Mesendoderm (in vitro differentiated cells): ENCODE results near the gene APBA1.

Source experiments
- DNase-seq: peaks from one replicate; pipeline ENCODE4 v3.0.0; 2013
- H2AK5ac ChIP-seq: 2 replicates; pipeline ENCODE4 v1.6.1; 2013; ENCODE audit warnings: low read length, inconsistent platforms
- H2BK120ac ChIP-seq: 2 replicates; pipeline ENCODE4 v1.6.1; 2013; ENCODE audit warnings: low read depth, mild to moderate bottlenecking, low read length, moderate library complexity, mixed read lengths
- H2BK15ac ChIP-seq: replicated peaks from 2 replicates; pipeline ENCODE4 v1.6.1; 2013; ENCODE audit warnings: low read depth, mild to moderate bottlenecking, moderate library complexity
- H2BK5ac ChIP-seq: 2 replicates; pipeline ENCODE4 v1.6.1; 2013; ENCODE audit warnings: low read length, inconsistent platforms
- H3K18ac ChIP-seq: 2 replicates; pipeline ENCODE4 v1.6.1; 2013; ENCODE audit warnings: mild to moderate bottlenecking, low read length, mixed read lengths
- H3K23ac ChIP-seq: one replicate; pipeline ENCODE4 v1.6.1; 2013; ENCODE audit warnings: low read length
- H3K27ac ChIP-seq: 2 replicates; pipeline ENCODE4 v1.5.1; 2013; ENCODE audit warnings: low read depth, mild to moderate bottlenecking, inconsistent platforms, low read length, moderate library complexity
- H3K27me3 ChIP-seq: 2 replicates; pipeline ENCODE4 v1.6.1; 2013; ENCODE audit warnings: low read length, control low read depth, mild to moderate bottlenecking, inconsistent platforms; ENCODE audit not compliant: insufficient read depth, poor library complexity
- H3K36me3 ChIP-seq: 2 replicates; pipeline ENCODE4 v1.6.1; 2013; ENCODE audit warnings: low read length, inconsistent platforms; ENCODE audit not compliant: control insufficient read depth, insufficient read depth
- H3K4ac ChIP-seq: one replicate; pipeline ENCODE4 v1.6.1; 2013; ENCODE audit warnings: low read depth, mild to moderate bottlenecking, low read length, moderate library complexity
- H3K4me1 ChIP-seq: 2 replicates; pipeline ENCODE4 v1.6.1; 2013; ENCODE audit warnings: low read depth, low read length, inconsistent platforms; ENCODE audit not compliant: control insufficient read depth
- H3K4me2 ChIP-seq: 2 replicates; pipeline ENCODE4 v1.6.1; 2013; ENCODE audit warnings: low read length
- H3K4me3 ChIP-seq: 2 replicates; pipeline ENCODE4 v1.5.1; 2013; ENCODE audit warnings: mild to moderate bottlenecking, low read length
- H3K56ac ChIP-seq: one replicate; pipeline ENCODE4 v1.6.1; 2013; ENCODE audit warnings: low read length
- H3K79me1 ChIP-seq: 2 replicates; pipeline ENCODE4 v1.6.1; 2013; ENCODE audit warnings: low read length, inconsistent platforms
- H3K79me2 ChIP-seq: 2 replicates; pipeline ENCODE4 v1.6.1; 2013; ENCODE audit warnings: mild to moderate bottlenecking, low read length; ENCODE audit not compliant: control insufficient read depth, insufficient read depth
- H3K9ac ChIP-seq: 2 replicates; pipeline ENCODE4 v1.6.1; 2013; ENCODE audit warnings: low read length, inconsistent platforms
- H4K5ac ChIP-seq: one replicate; pipeline ENCODE4 v1.6.1; 2013; ENCODE audit warnings: low read length
- H4K8ac ChIP-seq: one replicate; pipeline ENCODE4 v1.6.1; 2013; ENCODE audit warnings: low read depth, mild to moderate bottlenecking, control low read depth, low read length, moderate library complexity
- WGBS: extraction: QIAGEN DNeasy Blood & Tissue Kit; methylation state at CpG from one replicate; pipeline ENCODE4 v1.1.7; 2013; ENCODE audit warnings: low lambda C conversion rate, missing lambda C conversion rate; ENCODE audit not compliant: insufficient coverage; ENCODE audit errors: extremely low coverage; 5-methylcytosine and 5-hydroxymethylcytosine counted together

Gene APBA1

DNA sequence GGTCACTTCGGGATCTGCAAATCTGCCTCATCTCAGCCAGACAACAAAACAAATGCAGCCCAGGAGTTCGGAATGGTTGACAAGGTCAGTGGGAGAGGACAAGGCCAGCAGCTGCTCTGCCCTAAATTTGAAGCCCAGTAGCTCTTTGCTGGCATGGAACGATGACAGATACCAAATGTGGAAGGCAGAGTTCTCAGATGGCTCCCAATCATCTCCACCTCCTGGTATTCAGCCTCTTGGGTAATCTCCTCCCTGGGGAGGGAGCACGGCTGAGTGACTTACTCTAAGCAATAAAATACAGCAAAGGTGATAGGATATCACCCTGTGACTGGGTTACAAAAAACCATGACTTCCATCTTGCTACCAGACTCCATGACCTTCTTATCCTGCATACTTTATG lies 174.4 kb downstream of the APBA1 start:
- Histone ChIP-seq H3K4ac (no peak overlapping the region), H3K56ac (no peak overlapping the region), H3K79me2 (no peaks in the 10 kb centered on the region), H2AK5ac (no peak overlapping the region), H4K5ac (no peak overlapping the region), H3K4me2 (no peak overlapping the region), H2BK15ac (no peak overlapping the region), H3K79me1 (no peaks in the 10 kb centered on the region), H3K4me3 (no peak overlapping the region), H3K36me3 (no peaks in the 10 kb centered on the region), H3K18ac (no peak overlapping the region), H3K23ac (no peak overlapping the region), H3K27me3 (no peaks in the 10 kb centered on the region), H2BK5ac (no peak overlapping the region), H3K27ac (no peak overlapping the region), H3K4me1 (peaks cover 8% of the 10 kb centered on the region), H3K9ac (no peak overlapping the region), H4K8ac (no peak overlapping the region), H2BK120ac (no peak overlapping the region)
- WGBS, result no CpG with 5 or more reads among the region's 4 CpGs
- no peak for DNase-seq

DNA sequence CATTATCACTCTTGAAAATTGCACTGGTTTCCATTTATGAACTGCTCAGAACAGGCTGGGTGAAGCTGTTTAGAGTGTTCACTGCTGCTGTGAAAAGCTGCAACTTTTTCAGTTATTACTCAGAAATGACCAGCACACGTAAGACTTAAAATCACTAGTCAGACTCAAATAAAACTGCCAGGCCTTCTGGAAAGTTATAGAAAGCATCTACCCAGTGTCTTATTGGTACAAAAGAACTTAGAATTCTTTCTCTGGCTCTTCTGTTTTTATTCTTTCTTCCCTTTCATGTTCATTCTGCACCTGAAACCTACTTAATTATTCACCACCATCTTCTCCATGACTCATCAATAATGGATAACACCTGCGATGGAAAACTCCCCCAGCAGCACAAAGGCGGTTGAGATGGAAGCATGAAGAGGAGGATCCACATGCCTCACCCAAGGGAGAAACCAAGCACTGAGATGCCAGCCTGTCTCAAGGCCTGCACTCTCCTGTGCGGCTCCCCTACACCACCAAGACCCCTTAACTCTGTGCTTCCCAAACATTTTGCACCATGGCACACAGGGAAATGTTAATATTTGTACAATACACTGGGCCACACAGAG lies 175.2 kb downstream of the APBA1 start:
- Histone ChIP-seq H3K4ac (no peak overlapping the region), H2BK5ac (no peak overlapping the region), H4K5ac (no peak overlapping the region), H3K27me3 (no peaks in the 10 kb centered on the region), H3K9ac (no peak overlapping the region), H3K4me3 (no peak overlapping the region), H3K18ac (no peak overlapping the region), H3K23ac (no peak overlapping the region), H4K8ac (no peak overlapping the region), H2BK120ac (no peak overlapping the region), H3K36me3 (no peaks in the 10 kb centered on the region), H3K56ac (no peak overlapping the region), H2AK5ac (no peak overlapping the region), H3K4me2 (no peak overlapping the region), H3K27ac (no peak overlapping the region), H3K79me1 (no peaks in the 10 kb centered on the region), H2BK15ac (no peak overlapping the region), H3K79me2 (no peaks in the 10 kb centered on the region), H3K4me1 (peaks cover 8% of the 10 kb centered on the region)
- no peak for DNase-seq
- no CpG with 5 or more reads among the region's 4 CpGs for WGBS

DNA sequence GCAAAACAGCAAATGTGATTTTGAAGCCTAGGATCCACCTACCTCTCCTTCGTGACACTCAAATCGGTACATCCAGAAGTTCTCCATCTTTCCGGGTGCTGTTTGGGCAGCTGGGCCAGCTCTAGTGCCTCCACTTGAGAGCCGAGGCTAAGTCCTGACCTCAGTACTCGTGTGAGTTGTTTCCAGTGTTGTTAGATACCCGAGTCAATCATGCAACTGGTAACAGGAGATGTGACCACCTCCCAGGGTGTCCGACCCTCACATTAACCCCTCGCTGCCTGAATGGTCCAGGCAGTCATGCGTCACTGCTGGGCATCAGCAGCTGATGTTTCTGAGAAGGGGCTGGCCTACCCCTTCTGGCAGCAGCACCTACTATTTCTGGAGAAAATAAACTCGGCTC lies 176.9 kb downstream of the APBA1 start:
- H3K4me2 ChIP-seq, result no peak overlapping the region
- H3K4me3 ChIP-seq, result no peak overlapping the region
- H3K27me3 ChIP-seq, result no peaks in the 10 kb centered on the region
- no peak overlapping the region for H2AK5ac ChIP-seq
- no peak overlapping the region for H3K9ac ChIP-seq
- H2BK5ac ChIP-seq, result no peak overlapping the region
- H3K4ac ChIP-seq, result no peak overlapping the region
- peaks cover 6% of the 10 kb centered on the region for H3K4me1 ChIP-seq
- H2BK120ac ChIP-seq, result no peak overlapping the region
- no peaks in the 10 kb centered on the region for H3K79me1 ChIP-seq
- H3K18ac ChIP-seq, result no peak overlapping the region
- H3K36me3 ChIP-seq, result no peaks in the 10 kb centered on the region
- WGBS, result no CpG with 5 or more reads among the region's 10 CpGs
- H3K56ac ChIP-seq, result no peak overlapping the region
- H3K79me2 ChIP-seq, result no peaks in the 10 kb centered on the region
- no peak overlapping the region for H3K27ac ChIP-seq
- H3K23ac ChIP-seq, result no peak overlapping the region
- no peak overlapping the region for H4K8ac ChIP-seq
- no peak for DNase-seq
- no peak overlapping the region for H4K5ac ChIP-seq
- no peak overlapping the region for H2BK15ac ChIP-seq

DNA sequence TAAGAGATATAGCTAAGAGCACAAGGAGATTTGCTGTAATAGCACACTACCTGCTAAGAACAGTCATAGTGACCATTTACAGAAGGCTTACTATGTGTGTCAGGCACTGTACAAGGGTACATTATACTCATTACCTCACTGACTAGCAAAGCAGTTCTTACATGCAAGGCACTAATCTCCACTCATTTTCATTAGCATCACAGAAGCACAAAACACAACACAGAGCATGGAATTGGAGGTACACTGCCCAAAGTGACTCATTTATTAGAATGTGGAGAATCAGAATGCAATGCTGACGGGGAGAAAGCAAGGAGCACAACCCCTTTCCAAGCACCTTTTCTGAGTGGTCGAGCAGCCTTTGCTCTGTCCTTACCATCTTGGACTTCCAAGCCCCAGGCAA lies 177.4 kb downstream of the APBA1 start:
- H3K4me3 ChIP-seq, result no peak overlapping the region
- WGBS, result no CpG with 5 or more reads among the region's 2 CpGs
- no peak overlapping the region for H3K9ac ChIP-seq
- H3K79me2 ChIP-seq, result no peaks in the 10 kb centered on the region
- no peak overlapping the region for H3K23ac ChIP-seq
- H3K79me1 ChIP-seq, result no peaks in the 10 kb centered on the region
- no peak overlapping the region for H2BK5ac ChIP-seq
- no peak overlapping the region for H3K4me2 ChIP-seq
- DNase-seq, result no peak
- H4K8ac ChIP-seq, result no peak overlapping the region
- no peak overlapping the region for H3K18ac ChIP-seq
- H2AK5ac ChIP-seq, result no peak overlapping the region
- H3K4me1 ChIP-seq, result peaks cover 6% of the 10 kb centered on the region
- H3K27me3 ChIP-seq, result no peaks in the 10 kb centered on the region
- no peak overlapping the region for H4K5ac ChIP-seq
- no peak overlapping the region for H3K27ac ChIP-seq
- no peaks in the 10 kb centered on the region for H3K36me3 ChIP-seq
- no peak overlapping the region for H2BK15ac ChIP-seq
- no peak overlapping the region for H3K56ac ChIP-seq
- H2BK120ac ChIP-seq, result no peak overlapping the region
- H3K4ac ChIP-seq, result no peak overlapping the region

DNA sequence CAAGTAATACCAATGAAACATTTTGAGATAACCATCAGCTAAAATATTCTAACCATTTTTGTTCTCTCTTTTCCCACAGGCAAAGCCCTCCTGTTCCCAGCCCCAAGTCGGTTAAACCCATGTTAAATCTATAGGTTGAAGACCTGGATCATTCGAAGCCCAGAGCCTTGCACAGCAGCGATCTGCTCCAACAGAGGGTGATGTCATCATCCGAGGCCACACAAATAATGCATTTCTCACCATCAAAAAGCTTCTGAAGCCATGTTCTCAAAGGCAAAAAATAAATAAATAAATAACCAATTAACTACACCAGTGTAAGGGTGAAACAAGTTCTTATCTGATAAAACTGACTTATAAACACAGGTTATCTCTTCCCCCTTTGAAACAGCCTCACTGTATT lies 178.0 kb downstream of the APBA1 start:
- DNase-seq, result no peak
- Histone ChIP-seq H3K4me2 (no peak overlapping the region), H2BK5ac (no peak overlapping the region), H3K4me1 (peaks cover 2% of the 10 kb centered on the region), H2BK120ac (no peak overlapping the region), H3K9ac (no peak overlapping the region), H3K18ac (no peak overlapping the region), H3K23ac (no peak overlapping the region), H3K4ac (no peak overlapping the region), H3K27me3 (no peaks in the 10 kb centered on the region), H3K56ac (no peak overlapping the region), H3K27ac (no peak overlapping the region), H2BK15ac (no peak overlapping the region), H3K4me3 (no peak overlapping the region), H3K36me3 (no peaks in the 10 kb centered on the region), H3K79me2 (no peaks in the 10 kb centered on the region), H2AK5ac (no peak overlapping the region), H3K79me1 (no peaks in the 10 kb centered on the region), H4K5ac (no peak overlapping the region), H4K8ac (no peak overlapping the region)
- WGBS, result no CpG with 5 or more reads among the region's 4 CpGs

DNA sequence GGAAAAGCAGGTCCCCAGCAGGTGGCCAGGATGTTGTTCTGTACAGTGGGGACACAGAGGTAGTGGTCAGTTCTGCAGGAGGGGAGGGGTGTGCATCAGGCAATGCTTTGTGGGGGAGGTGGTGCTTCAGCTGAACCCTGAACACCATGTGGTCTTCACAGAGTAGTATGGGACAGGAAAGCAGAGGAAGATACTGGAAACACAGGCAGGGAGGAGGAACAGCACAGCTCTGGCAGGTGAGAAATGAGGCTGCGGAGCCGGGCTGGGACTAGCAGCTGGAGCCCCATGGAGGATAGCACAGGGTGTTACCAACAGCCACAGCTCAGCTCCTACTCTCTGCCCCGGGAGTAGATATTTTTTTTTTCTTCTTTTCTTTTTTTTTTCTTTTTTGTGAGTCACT lies 185.7 kb downstream of the APBA1 start:
- Histone ChIP-seq H3K4ac (no peak overlapping the region), H3K18ac (no peak overlapping the region), H3K23ac (no peak overlapping the region), H3K36me3 (no peaks in the 10 kb centered on the region), H3K56ac (no peak overlapping the region), H2BK120ac (no peak overlapping the region), H2BK5ac (no peak overlapping the region), H3K27me3 (no peaks in the 10 kb centered on the region), H3K4me3 (no peak overlapping the region), H3K79me2 (no peaks in the 10 kb centered on the region), H4K8ac (no peak overlapping the region), H3K9ac (no peak overlapping the region), H3K4me1 (no peaks in the 10 kb centered on the region), H3K4me2 (no peak overlapping the region), H3K79me1 (no peaks in the 10 kb centered on the region), H3K27ac (no peak overlapping the region), H4K5ac (no peak overlapping the region), H2BK15ac (no peak overlapping the region), H2AK5ac (no peak overlapping the region)
- DNase-seq, result no peak
- WGBS, result no CpG with 5 or more reads among the region's 3 CpGs
